Skeletal muscle satellite cell (primary cell): ENCODE measurements around the gene ANKRD40.

ENCODE experiments used
- H3K27me3 ChIP-seq: 2 replicates; pipeline ENCODE4 v1.7.0; 2013; ENCODE audit warnings: low read length; ENCODE audit not compliant: control insufficient read depth, insufficient read depth
- H3K36me3 ChIP-seq: 2 replicates; pipeline ENCODE4 v1.7.0; 2013; ENCODE audit warnings: mild to moderate bottlenecking, control low read depth, low read length; ENCODE audit not compliant: insufficient read depth
- H3K4me1 ChIP-seq: 2 replicates; pipeline ENCODE4 v1.7.0; 2013; ENCODE audit warnings: low read length; ENCODE audit not compliant: control insufficient read depth, insufficient read depth
- H3K4me2 ChIP-seq: 2 replicates; pipeline ENCODE4 v1.7.0; 2013; ENCODE audit warnings: mild to moderate bottlenecking, low read length
- H3K4me3 ChIP-seq: 2 replicates; pipeline ENCODE4 v1.7.0; 2013; ENCODE audit warnings: low read length
- H3K9ac ChIP-seq: 2 replicates; pipeline ENCODE4 v1.7.0; 2013; ENCODE audit warnings: mild to moderate bottlenecking, low read depth, low read length, moderate library complexity
- H3K9me3 ChIP-seq: replicated peaks from 2 replicates; pipeline ENCODE4 v1.7.0; 2013; ENCODE audit warnings: mild to moderate bottlenecking, control low read depth, low read length

Gene ANKRD40

DNA sequence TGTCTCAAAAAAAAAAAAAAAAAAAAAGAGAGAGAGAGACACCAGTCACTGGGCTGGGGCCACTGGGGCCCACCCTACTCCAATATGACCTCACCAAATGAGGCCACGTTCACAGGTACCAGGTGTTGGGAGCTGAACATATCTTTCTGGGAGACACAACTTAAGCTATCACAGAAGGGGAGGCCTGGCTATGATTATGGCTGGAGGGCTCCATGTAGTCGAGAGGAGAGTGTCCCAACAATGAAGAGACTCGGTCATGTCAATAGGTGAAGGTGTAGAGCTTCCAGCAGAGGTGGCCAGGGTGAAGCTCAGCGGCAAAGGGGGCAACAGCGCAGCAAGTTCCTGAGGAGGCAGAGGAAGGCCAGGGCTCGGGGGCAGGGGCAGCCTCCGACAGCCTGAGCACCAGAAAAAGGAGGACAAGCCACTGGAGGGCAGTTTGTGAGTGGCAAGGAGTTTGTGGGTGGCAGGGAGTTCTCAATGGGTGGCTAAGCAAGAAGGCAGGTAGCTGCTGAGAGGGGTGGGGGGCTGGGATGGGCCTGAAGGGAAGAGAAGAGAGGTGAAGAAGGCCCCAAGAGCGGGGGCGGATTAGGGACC, 45.0 kb downstream of the ANKRD40 start:
- Histone ChIP-seq H3K4me2 (no peak overlapping the region), H3K4me3 (no peak overlapping the region), H3K27me3 (no peaks in the 10 kb centered on the region), H3K36me3 (peaks cover 31% of the 10 kb centered on the region), H3K9me3 (no peaks in the 10 kb centered on the region), H3K9ac (no peak overlapping the region), H3K4me1 (peaks cover 42% of the 10 kb centered on the region)

DNA sequence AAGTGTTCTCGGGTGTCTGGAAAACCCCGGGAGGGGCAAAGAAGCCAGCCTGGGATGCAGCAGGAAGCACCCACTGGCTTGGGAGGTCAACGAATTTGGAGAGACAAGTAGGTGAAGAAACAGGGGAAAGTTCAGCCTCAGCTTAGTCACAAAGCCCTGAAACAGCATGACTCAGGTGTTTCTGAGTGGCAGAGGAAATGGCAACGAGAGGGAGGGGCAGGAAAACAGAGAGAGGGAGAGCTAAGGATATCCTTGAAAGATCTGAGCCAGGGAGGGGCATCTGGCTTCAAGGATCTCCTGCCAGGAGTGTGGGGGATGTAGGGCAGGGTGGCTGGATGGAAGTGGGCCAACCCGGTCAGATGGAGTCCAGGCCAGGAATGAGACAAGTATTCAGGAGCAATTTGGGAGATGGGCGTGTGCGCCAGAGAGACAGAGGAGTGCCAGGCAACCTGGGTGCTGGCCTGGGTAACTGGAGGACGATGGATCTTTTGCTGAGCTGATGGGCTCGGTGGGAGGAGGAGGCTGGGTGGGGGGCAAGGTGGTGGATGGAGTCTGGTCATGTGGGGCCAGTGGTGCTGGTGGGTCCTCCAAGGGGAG, 45.8 kb downstream of the ANKRD40 start:
- H3K9ac ChIP-seq, result peak overlapping the region; percentile 63
- peaks cover 32% of the 10 kb centered on the region for H3K36me3 ChIP-seq
- H3K9me3 ChIP-seq, result no peaks in the 10 kb centered on the region
- peaks cover 36% of the 10 kb centered on the region for H3K4me1 ChIP-seq
- H3K4me2 ChIP-seq, result peak overlapping the region; percentile 69
- no peaks in the 10 kb centered on the region for H3K27me3 ChIP-seq
- H3K4me3 ChIP-seq, result peak overlapping the region; percentile 16

DNA sequence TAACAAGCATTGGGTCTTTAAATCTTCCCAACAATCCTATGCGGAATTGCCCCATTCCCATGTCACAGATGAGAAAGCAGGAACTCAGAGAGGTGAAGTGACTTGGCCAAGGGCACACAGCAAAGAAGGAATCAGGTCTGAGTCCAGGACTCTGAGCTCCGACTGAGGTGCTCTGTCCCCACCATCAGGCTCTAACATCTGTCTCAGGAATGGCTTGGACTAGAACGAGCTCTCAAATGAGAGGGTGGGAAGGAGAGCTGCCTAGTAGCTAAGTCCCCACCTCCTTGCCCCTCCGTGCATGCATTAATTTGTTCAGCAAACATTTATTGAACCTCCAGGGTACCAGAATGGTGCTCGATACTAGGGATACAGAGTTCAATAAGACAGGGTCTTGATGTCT, 46.4 kb downstream of the ANKRD40 start:
- peaks cover 36% of the 10 kb centered on the region for H3K4me1 ChIP-seq
- peak overlapping the region; percentile 69 for H3K4me2 ChIP-seq
- H3K36me3 ChIP-seq, result peaks cover 33% of the 10 kb centered on the region
- peak overlapping the region; percentile 63 for H3K9ac ChIP-seq
- no peaks in the 10 kb centered on the region for H3K27me3 ChIP-seq
- no peaks in the 10 kb centered on the region for H3K9me3 ChIP-seq
- H3K4me3 ChIP-seq, result peak overlapping the region; percentile 14

DNA sequence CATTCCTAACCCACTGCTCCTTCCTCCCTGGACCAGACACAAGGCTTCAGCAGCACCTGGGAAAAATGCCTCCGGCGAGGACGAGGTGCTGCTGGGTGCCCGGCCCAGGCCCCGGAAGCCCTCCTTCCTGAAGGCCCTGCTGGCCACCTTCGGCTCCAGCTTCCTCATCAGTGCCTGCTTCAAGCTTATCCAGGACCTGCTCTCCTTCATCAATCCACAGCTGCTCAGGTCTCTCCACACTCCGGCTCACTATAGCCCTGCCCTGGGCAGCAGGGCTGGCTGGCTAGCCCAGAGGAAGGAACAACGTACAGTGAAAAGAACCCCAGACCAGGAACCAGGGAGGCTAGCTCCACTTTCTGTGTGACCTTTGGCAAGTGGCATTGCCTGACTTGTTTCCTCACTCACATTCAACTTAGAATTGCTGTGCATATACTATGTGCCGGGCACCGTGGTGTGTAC, 46.8 kb downstream of the ANKRD40 start:
- Histone ChIP-seq H3K4me1 (peaks cover 36% of the 10 kb centered on the region), H3K36me3 (peaks cover 33% of the 10 kb centered on the region), H3K4me3 (peak overlapping the region; percentile 34), H3K9ac (peak overlapping the region; percentile 63), H3K27me3 (no peaks in the 10 kb centered on the region), H3K4me2 (peak overlapping the region; percentile 47), H3K9me3 (no peaks in the 10 kb centered on the region)

DNA sequence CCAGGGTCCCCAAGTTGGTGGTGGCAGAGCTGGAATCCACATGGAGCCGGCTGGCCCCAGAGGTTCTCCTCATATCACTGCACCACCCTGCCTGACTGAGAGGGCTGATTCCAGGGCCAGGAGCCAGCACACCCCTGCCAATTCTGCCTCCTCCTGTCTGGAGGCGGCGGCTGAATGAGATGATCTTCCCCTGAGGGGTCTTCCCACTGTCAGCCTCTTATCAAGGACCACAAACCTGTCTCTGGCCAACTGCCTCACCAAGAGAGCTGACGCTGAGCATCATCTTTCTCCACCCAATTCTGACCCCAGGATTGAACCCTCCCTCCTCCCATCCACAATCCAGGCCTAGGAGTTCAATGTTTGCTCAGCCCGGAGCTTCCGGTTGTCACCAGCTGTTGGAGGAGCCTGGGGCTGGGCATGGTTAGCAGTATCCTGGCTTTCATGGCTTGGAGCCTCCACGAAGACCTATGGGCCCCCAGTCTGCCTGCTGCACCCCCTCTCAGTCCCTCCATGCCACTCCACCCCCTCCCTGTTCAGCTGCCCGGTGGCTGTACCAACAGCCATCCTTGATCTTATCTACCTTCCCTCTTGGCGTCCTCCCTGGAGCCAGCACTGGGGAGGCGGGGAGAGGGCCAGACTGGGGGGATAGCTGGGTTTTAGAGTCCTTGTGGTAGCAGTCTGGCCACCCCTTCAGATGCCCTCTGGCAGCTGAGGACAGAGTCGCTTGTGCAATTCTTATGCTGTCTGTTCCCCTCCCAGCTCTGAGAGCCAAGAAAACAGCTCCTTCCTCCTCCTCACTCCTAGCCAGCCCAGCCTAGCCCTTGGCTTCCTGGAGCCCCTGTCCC, 47.5 kb downstream of the ANKRD40 start:
- no peaks in the 10 kb centered on the region for H3K9me3 ChIP-seq
- no peaks in the 10 kb centered on the region for H3K27me3 ChIP-seq
- H3K9ac ChIP-seq, result peak overlapping the region; percentile 63
- H3K4me1 ChIP-seq, result peaks cover 36% of the 10 kb centered on the region
- H3K4me2 ChIP-seq, result peak overlapping the region; percentile 47
- peaks cover 33% of the 10 kb centered on the region for H3K36me3 ChIP-seq
- H3K4me3 ChIP-seq, result peak overlapping the region; percentile 34

DNA sequence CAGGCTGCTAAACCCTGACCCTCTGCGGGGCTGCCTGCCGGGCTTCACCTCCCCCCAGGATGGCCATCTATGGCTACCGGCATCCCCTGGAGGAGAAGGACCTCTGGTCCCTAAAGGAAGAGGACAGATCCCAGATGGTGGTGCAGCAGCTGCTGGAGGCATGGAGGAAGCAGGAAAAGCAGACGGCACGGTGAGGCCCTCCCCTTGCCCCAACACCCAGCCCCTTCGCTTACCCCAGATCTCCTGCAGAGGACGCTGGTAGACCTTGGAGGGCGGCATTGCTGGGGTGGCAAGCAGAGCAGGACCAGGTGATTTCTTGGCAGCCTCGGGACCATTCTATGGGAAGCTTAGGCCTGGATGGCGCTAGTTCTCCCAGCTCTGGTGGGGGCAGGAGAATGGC, 48.5 kb downstream of the ANKRD40 start:
- Histone ChIP-seq H3K36me3 (peaks cover 33% of the 10 kb centered on the region), H3K9me3 (no peaks in the 10 kb centered on the region), H3K4me3 (no peak overlapping the region), H3K4me1 (peaks cover 36% of the 10 kb centered on the region), H3K9ac (no peak overlapping the region), H3K4me2 (no peak overlapping the region), H3K27me3 (no peaks in the 10 kb centered on the region)

DNA sequence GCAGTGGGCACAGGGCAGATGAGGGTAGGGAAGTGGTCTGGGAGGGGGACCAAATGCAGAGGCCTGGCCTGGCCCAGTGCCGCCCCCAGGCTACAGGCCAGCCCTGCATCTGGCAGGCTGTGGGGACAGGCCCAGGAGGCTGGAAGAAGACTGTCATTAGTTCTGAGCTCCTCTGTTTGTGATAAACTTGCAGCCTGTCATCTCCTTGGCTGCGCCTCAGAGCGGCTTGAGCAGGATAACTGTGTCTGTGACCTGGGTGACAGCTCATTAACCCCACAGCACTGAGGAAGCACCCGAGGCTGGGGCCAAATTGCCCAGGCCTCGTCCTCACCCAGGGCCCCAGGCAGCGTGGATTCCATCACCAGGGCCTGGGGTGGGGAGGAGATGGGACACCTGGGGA, 49.1 kb downstream of the ANKRD40 start:
- no peaks in the 10 kb centered on the region for H3K9me3 ChIP-seq
- H3K9ac ChIP-seq, result no peak overlapping the region
- H3K4me1 ChIP-seq, result peaks cover 36% of the 10 kb centered on the region
- no peaks in the 10 kb centered on the region for H3K27me3 ChIP-seq
- no peak overlapping the region for H3K4me3 ChIP-seq
- H3K36me3 ChIP-seq, result peaks cover 27% of the 10 kb centered on the region
- H3K4me2 ChIP-seq, result no peak overlapping the region

DNA sequence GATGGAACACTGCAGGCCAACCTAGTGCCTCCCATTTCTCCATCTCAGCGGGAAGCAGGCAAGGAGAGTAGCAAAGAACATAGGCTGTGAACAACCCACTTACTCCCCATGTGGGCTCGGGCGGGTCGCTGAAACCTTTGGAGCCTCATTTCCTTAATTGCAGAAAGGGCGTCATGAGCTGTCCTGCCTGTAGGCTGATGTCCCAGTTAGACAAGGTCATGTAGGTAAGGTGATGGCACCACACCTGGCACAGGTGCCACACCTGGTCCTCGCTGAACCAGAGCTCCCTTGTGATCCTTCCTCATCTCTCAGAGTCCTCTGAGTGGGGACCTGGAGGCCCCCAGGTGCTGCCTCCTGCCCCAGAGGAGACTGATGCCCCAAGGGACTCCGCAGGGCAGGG, 50.1 kb downstream of the ANKRD40 start:
- Histone ChIP-seq H3K36me3 (peaks cover 26% of the 10 kb centered on the region), H3K4me3 (no peak overlapping the region), H3K4me2 (no peak overlapping the region), H3K9ac (no peak overlapping the region), H3K9me3 (no peaks in the 10 kb centered on the region), H3K27me3 (no peaks in the 10 kb centered on the region), H3K4me1 (peaks cover 33% of the 10 kb centered on the region)

DNA sequence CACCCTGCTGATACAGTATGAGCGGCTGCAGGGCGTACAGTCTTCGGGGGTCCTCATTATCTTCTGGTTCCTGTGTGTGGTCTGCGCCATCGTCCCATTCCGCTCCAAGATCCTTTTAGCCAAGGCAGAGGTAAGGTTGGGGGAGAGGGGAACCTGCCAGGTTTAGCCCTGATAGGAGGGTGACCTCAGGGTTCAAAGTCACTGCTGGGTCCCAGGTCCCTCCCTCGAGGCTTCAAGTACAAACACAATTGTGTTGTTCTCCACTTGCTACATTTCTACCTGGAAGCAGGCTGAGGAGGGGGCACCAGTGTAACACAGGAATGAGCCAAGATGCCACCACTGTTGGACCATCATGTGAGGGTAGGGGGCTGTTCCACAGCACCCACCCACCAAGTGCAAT, 50.7 kb downstream of the ANKRD40 start:
- Histone ChIP-seq H3K9me3 (no peaks in the 10 kb centered on the region), H3K4me3 (no peak overlapping the region), H3K4me1 (peaks cover 28% of the 10 kb centered on the region), H3K4me2 (no peak overlapping the region), H3K9ac (no peak overlapping the region), H3K36me3 (peaks cover 28% of the 10 kb centered on the region), H3K27me3 (no peaks in the 10 kb centered on the region)

DNA sequence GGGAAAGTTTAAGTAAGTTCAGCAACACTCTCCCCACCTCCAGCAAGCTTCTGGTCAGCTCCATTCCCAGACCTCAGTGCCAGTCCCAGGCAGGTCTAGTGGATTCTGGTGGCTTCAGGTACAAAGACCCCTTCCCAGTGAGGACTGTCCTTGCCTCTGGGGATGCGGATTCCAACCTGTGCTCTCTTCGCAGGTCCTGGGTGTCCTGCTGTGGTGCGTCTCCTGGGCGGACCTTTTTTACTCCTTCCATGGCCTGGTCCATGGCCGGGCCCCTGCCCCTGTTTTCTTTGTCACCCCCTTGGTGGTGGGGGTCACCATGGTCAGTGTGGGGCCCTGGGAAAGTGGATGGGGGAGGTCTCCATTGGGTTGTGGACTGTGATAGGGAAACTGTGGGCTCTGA, 51.2 kb downstream of the ANKRD40 start:
- Histone ChIP-seq H3K4me2 (no peak overlapping the region), H3K9ac (no peak overlapping the region)

DNA sequence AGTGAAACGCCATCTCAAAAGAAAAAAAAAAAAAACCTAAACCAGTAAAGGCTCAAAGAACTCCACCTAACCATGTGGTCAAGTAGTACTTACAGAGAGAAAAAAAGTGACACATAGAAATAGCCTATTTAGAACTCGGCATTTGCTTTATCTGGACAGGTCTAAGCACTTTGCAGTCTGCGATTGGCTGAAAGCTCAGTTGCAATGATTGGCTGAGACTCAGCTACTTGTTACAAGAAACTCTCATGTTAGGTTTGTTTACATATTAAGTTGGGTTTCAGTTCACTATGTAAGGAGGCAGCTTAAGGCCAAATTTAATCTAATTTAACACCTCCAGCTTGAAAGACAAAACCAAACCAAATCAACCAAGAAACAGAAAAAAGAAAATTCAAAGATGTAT, 54.0 kb downstream of the ANKRD40 start:
- no peak overlapping the region for H3K4me2 ChIP-seq
- H3K4me3 ChIP-seq, result no peak overlapping the region

More for the DNA sequence above, 51.2 kb downstream of the ANKRD40 start:
- Histone ChIP-seq H3K27me3 (no peaks in the 10 kb centered on the region), H3K36me3 (peaks cover 27% of the 10 kb centered on the region), H3K4me1 (peaks cover 22% of the 10 kb centered on the region), H3K9me3 (no peaks in the 10 kb centered on the region), H3K4me3 (no peak overlapping the region)

More for the DNA sequence above, 54.0 kb downstream of the ANKRD40 start:
- Histone ChIP-seq H3K9me3 (no peaks in the 10 kb centered on the region), H3K9ac (no peak overlapping the region), H3K27me3 (no peaks in the 10 kb centered on the region), H3K4me1 (no peaks in the 10 kb centered on the region), H3K36me3 (peaks cover 10% of the 10 kb centered on the region)
